GM12878 (cell line): ENCODE data around the gene FGF14. TPM values are rescaled to one million over a fixed set of nuclear protein-coding genes. Genes with fewer than 3 reads are reported as not detected.

Experiments
- ATAC-seq: fragments of 200-7000 bp; cut with Tn5 transposase; 3 replicates; pipeline ENCODE4 v1.9.1; 2020; ENCODE audit warnings: mild to moderate bottlenecking, moderate library complexity
- BruUV-seq: library from RNA; stranded (reverse); fragments of 400-500 nt; replicated peaks from 2 replicates; lab custom pipeline; 2021; lab: Mats Ljungman, UMichigan
- CTCF ChIA-PET: fragments of 300-600 bp; sonication (Branson Sonifier 250); formaldehyde crosslinking; extraction: SDS; loops from one replicate; lab custom pipeline; 2021; ENCODE audit warnings: inconsistent platforms; lab: Yijun Ruan, JAX
- POLR2A ChIA-PET: fragments of 350-600 bp; formaldehyde crosslinking; extraction: SDS; loops from one replicate; lab custom pipeline; 2021; ENCODE audit warnings: inconsistent platforms; lab: Charles Lee
- RAD21 ChIA-PET: fragments of 300-600 bp; sonication (Branson Sonifier 250); formaldehyde crosslinking; loops from one replicate; lab custom pipeline; 2023; ENCODE audit warnings: antibody characterized with exemption; ENCODE audit not compliant: unreplicated experiment; lab: Charles Lee
- SMC1A ChIA-PET: fragments of 300-600 bp; sonication (Branson Sonifier 250); formaldehyde crosslinking; loops from one replicate; lab custom pipeline; 2023; ENCODE audit not compliant: unreplicated experiment, uncharacterized antibody; lab: Charles Lee
- DNase-seq: peaks from one replicate; pipeline ENCODE4 v3.0.0-alpha.2; 2011; ENCODE audit warnings: low read depth, low spot score
- FAIRE-seq: peaks from 3 replicates; lab custom pipeline; 2011; peaks lifted over from hg19 to GRCh38; lab: Jason Lieb, UNC
- H2AFZ ChIP-seq: 2 replicates; pipeline ENCODE4 v1.6.0; 2011; ENCODE audit warnings: low read depth, low read length, control low read depth; ENCODE audit not compliant: control insufficient read depth
- H3K27ac ChIP-seq: 2 replicates; pipeline ENCODE4 v1.5.1; 2011; ENCODE audit warnings: control low read depth; ENCODE audit not compliant: control insufficient read depth, insufficient read depth
- H3K27me3 ChIP-seq, 2 experiments: replicated peaks in 1 of 2; 2 replicates each; pipeline versions ENCODE4 v1.6.0 to v1.6.1; 2011; ENCODE audit warnings: low read length in 1 of 2; ENCODE audit not compliant: control insufficient read depth in 2 of 2, insufficient read depth in 2 of 2
- H3K36me3 ChIP-seq, 2 experiments: 2 replicates each; pipeline ENCODE4 v1.5.1; 2011; ENCODE audit warnings: low read length in 1 of 2; ENCODE audit not compliant: control insufficient read depth in 2 of 2, insufficient read depth in 2 of 2
- H3K4me1 ChIP-seq: 2 replicates; pipeline ENCODE4 v1.6.1; 2011; ENCODE audit warnings: mild to moderate bottlenecking, low read length, moderate library complexity, mixed read lengths; ENCODE audit not compliant: control insufficient read depth, insufficient read depth
- H3K4me2 ChIP-seq: 2 replicates; pipeline ENCODE4 v1.6.0; 2011; ENCODE audit warnings: control low read depth; ENCODE audit not compliant: control insufficient read depth, insufficient read depth
- H3K4me3 ChIP-seq: fragments of 200-600 bp; sonication (generic); 2 replicates; pipeline ENCODE4 v1.5.1; 2016
- H3K79me2 ChIP-seq: 2 replicates; pipeline ENCODE4 v1.6.0; 2011; ENCODE audit warnings: low read length; ENCODE audit not compliant: control insufficient read depth, insufficient read depth
- H3K9ac ChIP-seq: 2 replicates; pipeline ENCODE4 v1.8.0; 2011; ENCODE audit warnings: low read length, control low read depth, mixed read lengths; ENCODE audit not compliant: control insufficient read depth, insufficient read depth
- H3K9me3 ChIP-seq: replicated peaks from 3 replicates; pipeline ENCODE4 v1.5.1; 2011; ENCODE audit warnings: mild to moderate bottlenecking, low read length; ENCODE audit not compliant: control insufficient read depth, insufficient read depth
- H4K20me1 ChIP-seq: 2 replicates; pipeline ENCODE4 v1.6.0; 2011; ENCODE audit not compliant: control insufficient read depth, insufficient read depth
- BHLHE40 ChIP-seq, 2 experiments: fragments of 450-650 bp in 1 of 2; IDR thresholded peaks; 2 replicates each; pipeline ENCODE4 v1.6.1; 2011 to 2017; ENCODE audit warnings: low read depth in 2 of 2, borderline replicate concordance in 1 of 2, improper control_type of control experiment in 1 of 2, low read length in 1 of 2, mild to moderate bottlenecking in 1 of 2
- CREB1 ChIP-seq: IDR thresholded peaks from 2 replicates; pipeline ENCODE4 v1.6.1; 2012; ENCODE audit warnings: low read depth, mild to moderate bottlenecking, inconsistent platforms
- FOXM1 ChIP-seq: IDR thresholded peaks from 2 replicates; pipeline ENCODE4 v1.6.1; 2012; ENCODE audit warnings: low read depth, mild to moderate bottlenecking, inconsistent platforms, low read length, moderate library complexity
- HDGF ChIP-seq: fragments of 450-650 bp; IDR thresholded peaks from 2 replicates; pipeline ENCODE4 v1.6.1; 2016; ENCODE audit warnings: antibody characterized with exemption
- IKZF1 ChIP-seq: fragments of 450-650 bp; conservative IDR thresholded peaks from 2 replicates; pipeline ENCODE4 v1.6.1; 2017; ENCODE audit warnings: antibody characterized with exemption, mild to moderate bottlenecking
- IRF4 ChIP-seq: IDR thresholded peaks from 2 replicates; pipeline ENCODE4 v1.6.1; 2011; ENCODE audit warnings: low read depth, low read length
- JUNB ChIP-seq: IDR thresholded peaks from 2 replicates; pipeline ENCODE4 v1.6.1; 2016; ENCODE audit warnings: antibody characterized with exemption, mild to moderate bottlenecking
- NR2C1 ChIP-seq: fragments of 450-650 bp; IDR thresholded peaks from 2 replicates; pipeline ENCODE4 v1.6.1; 2017; ENCODE audit warnings: antibody characterized with exemption, mild to moderate bottlenecking, moderate library complexity
- POLR2AphosphoS2 ChIP-seq: IDR thresholded peaks from 2 replicates; pipeline ENCODE4 v1.6.1; 2011; ENCODE audit warnings: low read depth, mild to moderate bottlenecking, low read length, improper control_type of control experiment, moderate library complexity
- RB1 ChIP-seq: fragments of 450-650 bp; formaldehyde crosslinking; IDR thresholded peaks from 2 replicates; pipeline ENCODE4 v1.6.1; 2017; ENCODE audit warnings: mild to moderate bottlenecking, borderline replicate concordance
- WGBS: methylation state at CpG from one replicate; pipeline ENCODE4 v1.1.6; 2016; ENCODE audit warnings: low lambda C conversion rate; ENCODE audit not compliant: insufficient replicate concordance, insufficient coverage; ENCODE audit errors: missing lambda C conversion rate; 5-methylcytosine and 5-hydroxymethylcytosine counted together
- in situ Hi-C: fragments of 300-500 bp; cut with MboI; formaldehyde crosslinking; loops from 9 replicates; pipeline ENCODE4 v1.14.3; 2018; ENCODE audit warnings: mixed read lengths
- intact Hi-C: fragments of 100-400 bp; cut with micrococcal nuclease; formaldehyde crosslinking; loops from one replicate; pipeline ENCODE4 v1.14.2; 2022; ENCODE audit not compliant: unreplicated experiment
- polyA plus RNA-seq, 11 experiments: library from polyadenylated mRNA; depleted of rRNA in 4 of 11; unstranded in 6 of 11; stranded (reverse) in 5 of 11; fragments of >200 nt; fragmentation: Nextera tagmentation in 4 of 11; fragmentation: Illumina TruSeq in 1 of 11; extraction: Ambion mirVana in 4 of 11; extraction: Trizol in 1 of 11; gene quantifications; 1 replicate in 1 of 11; 2 replicates in 10 of 11; pipeline versions ENCODE4 v1.2.1 to v1.2.3, GENCODE V29; 2011 to 2016; ENCODE audit warnings: inconsistent platforms in 2 of 11, missing spikeins in 2 of 11, low read depth in 1 of 11
- total RNA-seq, 4 experiments: library from RNA; depleted of rRNA in 3 of 4; stranded (reverse); fragments of >200 nt in 3 of 4; fragmentation: Illumina TruSeq in 1 of 4; extraction: Trizol in 1 of 4; gene quantifications; 2 replicates each; pipeline versions ENCODE4 v1.2.1 to v1.2.3, GENCODE V29; 2013 to 2021
- TF ChIP-seq, protein P1 (sequence below): fragments of 450-650 bp; IDR thresholded peaks from 2 replicates; pipeline ENCODE4 v1.6.1; 2017; ENCODE audit warnings: mild to moderate bottlenecking

FGF14 gene
- total and polyA plus RNA-seq, 10 of the 15 experiments (the other 5 are each of a cell fraction or from before 2014, with no cell fraction given) = under 0.01 to 0.44 (median 0.04) TPM

DNA sequence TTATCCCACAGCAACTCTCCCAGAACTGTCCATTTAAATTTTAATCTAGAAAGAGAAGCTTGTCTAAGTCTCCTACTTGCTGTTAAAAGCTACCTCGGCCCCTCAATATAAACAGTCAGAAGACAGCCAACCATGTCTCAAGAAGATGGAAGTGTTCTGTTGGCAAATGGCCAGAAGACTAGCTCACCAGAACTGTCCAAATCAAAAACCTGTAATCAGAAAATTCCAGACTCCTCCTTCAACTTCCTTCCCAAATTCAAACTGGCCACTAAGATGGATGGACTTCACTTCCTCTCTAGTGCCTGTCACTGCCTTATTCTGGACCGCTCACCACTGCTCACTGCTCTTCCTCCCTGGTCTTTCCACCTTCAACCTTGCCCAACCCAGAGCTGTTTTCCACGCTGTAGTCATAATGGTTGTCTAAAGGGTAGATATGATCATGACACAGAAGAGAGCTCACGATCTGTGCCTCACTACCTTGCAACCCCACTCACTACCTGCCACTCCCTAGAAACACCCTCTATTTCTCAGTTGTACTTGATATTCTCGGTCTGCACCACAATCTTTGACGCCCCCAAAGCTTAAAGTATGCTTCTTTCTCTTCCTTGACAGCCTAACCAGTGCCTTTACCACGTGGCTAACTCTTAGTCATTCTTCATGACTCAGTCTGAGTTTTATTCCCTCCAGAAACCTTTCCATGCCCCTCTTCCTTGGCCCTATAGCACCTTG, 9.2 kb downstream of the FGF14 start:
- ChIA-PET POLR2A (no interaction called here), RAD21 (no interaction called here), SMC1A (interaction anchor here (1.3 kb wide), 1 partner anchor 24 kb away, joined by 3 read pairs; no protein-coding TSS in a partner anchor), CTCF (interaction anchor here (0.6 kb wide), 1 partner anchor 1473 kb away, joined by 3 read pairs; no protein-coding TSS in a partner anchor)
- no peak overlapping the region for H3K4me3 ChIP-seq
- H2AFZ ChIP-seq = no peak overlapping the region
- 66% methylated on average over 7 of the region's 7 CpGs for WGBS
- no peak overlapping the region for H3K9ac ChIP-seq
- no peaks in the 10 kb centered on the region for H3K36me3 ChIP-seq
- intact Hi-C loops (loop anchor here (5.0 kb wide), 1 partner anchor 65 kb away; no protein-coding TSS in a partner anchor), in situ Hi-C loops (no loop called here)
- no peak overlapping the region for H3K4me2 ChIP-seq
- no peaks in the 10 kb centered on the region for H3K79me2 ChIP-seq
- no peak for FAIRE-seq
- no peaks in the 10 kb centered on the region for H3K27me3 ChIP-seq
- H3K4me1 ChIP-seq = no peaks in the 10 kb centered on the region; the same call in 1 of the 2 replicates
- DNase-seq = no peak
- TF ChIP-seq RB1 = no peak
- TF ChIP-seq CREB1 = no peak
- TF ChIP-seq, protein P1, sequence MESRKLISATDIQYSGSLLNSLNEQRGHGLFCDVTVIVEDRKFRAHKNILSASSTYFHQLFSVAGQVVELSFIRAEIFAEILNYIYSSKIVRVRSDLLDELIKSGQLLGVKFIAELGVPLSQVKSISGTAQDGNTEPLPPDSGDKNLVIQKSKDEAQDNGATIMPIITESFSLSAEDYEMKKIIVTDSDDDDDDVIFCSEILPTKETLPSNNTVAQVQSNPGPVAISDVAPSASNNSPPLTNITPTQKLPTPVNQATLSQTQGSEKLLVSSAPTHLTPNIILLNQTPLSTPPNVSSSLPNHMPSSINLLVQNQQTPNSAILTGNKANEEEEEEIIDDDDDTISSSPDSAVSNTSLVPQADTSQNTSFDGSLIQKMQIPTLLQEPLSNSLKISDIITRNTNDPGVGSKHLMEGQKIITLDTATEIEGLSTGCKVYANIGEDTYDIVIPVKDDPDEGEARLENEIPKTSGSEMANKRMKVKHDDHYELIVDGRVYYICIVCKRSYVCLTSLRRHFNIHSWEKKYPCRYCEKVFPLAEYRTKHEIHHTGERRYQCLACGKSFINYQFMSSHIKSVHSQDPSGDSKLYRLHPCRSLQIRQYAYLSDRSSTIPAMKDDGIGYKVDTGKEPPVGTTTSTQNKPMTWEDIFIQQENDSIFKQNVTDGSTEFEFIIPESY = no peak
- no peak for TF ChIP-seq HDGF
- TF ChIP-seq IKZF1 = no peak
- TF ChIP-seq POLR2AphosphoS2 = no peak
- no peak for TF ChIP-seq FOXM1
- TF ChIP-seq IRF4 = no peak
- TF ChIP-seq JUNB = no peak
- no peak for TF ChIP-seq BHLHE40 (IDR thresholded peaks at IDR 0.05; ENCODE audit: borderline replicate concordance in 1 of 2, low read depth in 2 of 2, low read length in 1 of 2)
- TF ChIP-seq NR2C1 = no peak
- H3K27ac ChIP-seq = no peak overlapping the region
- H4K20me1 ChIP-seq = no peaks in the 10 kb centered on the region
- no TSS peak for BruUV-seq
- no peaks in the 10 kb centered on the region; the same call in 2 of the 3 replicates for H3K9me3 ChIP-seq
- ATAC-seq = no peak
